HG02885 (cell line): Measurements from ENCODE around the gene SLC18A2.

Experiments used
- ATAC-seq: cut with Tn5 transposase; IDR thresholded peaks from one replicate; pipeline ENCODE4 v1.9.1; 2021; ENCODE audit warnings: mild to moderate bottlenecking; ENCODE audit not compliant: unreplicated experiment, poor library complexity

SLC18A2 gene

GRCh38 chr10:117240621-117241529 lies at the start of gene SLC18A2:
SLC18A2 (plus strand) TSS chr10:117241114; CDS start chr10:117241694, 580 bp downstream.
- ATAC-seq = no peak

- ATAC-seq = no peak
Measured at GRCh38 chr10:117197189-117197588, 43.7 kb upstream of the SLC18A2 start, which contains the start of gene KCNK18. KCNK18 (plus strand) TSS chr10:117197489; CDS start chr10:117197489, 0 bp downstream.

- no peak for ATAC-seq
Measured at GRCh38 chr10:117198088-117198487, 42.8 kb upstream of the SLC18A2 start.

GRCh38 chr10:117201826-117202225 lies 39.1 kb upstream of the SLC18A2 start:
- ATAC-seq = no peak

- no peak for ATAC-seq
Measured at GRCh38 chr10:117204316-117204715, 36.6 kb upstream of the SLC18A2 start.

- ATAC-seq = no peak
Measured at GRCh38 chr10:117212176-117212575, 28.7 kb upstream of the SLC18A2 start.

- ATAC-seq = no peak
Measured at GRCh38 chr10:117214401-117214800, 26.5 kb upstream of the SLC18A2 start.

GRCh38 chr10:117215079-117215478 lies 25.8 kb upstream of the SLC18A2 start:
- no peak for ATAC-seq

GRCh38 chr10:117216028-117216427 lies 24.9 kb upstream of the SLC18A2 start:
- no peak for ATAC-seq

- peak; percentile 92 for ATAC-seq
Measured at GRCh38 chr10:117216611-117217195, 24.2 kb upstream of the SLC18A2 start.

GRCh38 chr10:117217196-117217761 lies 23.6 kb upstream of the SLC18A2 start:
- peak; percentile 41 for ATAC-seq

- no peak for ATAC-seq
Measured at GRCh38 chr10:117218654-117219053, 22.3 kb upstream of the SLC18A2 start.

- no peak for ATAC-seq
Measured at GRCh38 chr10:117221156-117221711, 19.7 kb upstream of the SLC18A2 start.

GRCh38 chr10:117222552-117222951 lies 18.4 kb upstream of the SLC18A2 start:
- ATAC-seq = no peak

GRCh38 chr10:117222976-117223692 lies 17.8 kb upstream of the SLC18A2 start:
- ATAC-seq = no peak

- no peak for ATAC-seq
Measured at GRCh38 chr10:117223693-117224430, 17.1 kb upstream of the SLC18A2 start.

- no peak for ATAC-seq
Measured at GRCh38 chr10:117224881-117225280, 16.0 kb upstream of the SLC18A2 start.

GRCh38 chr10:117226813-117227451 lies 14.0 kb upstream of the SLC18A2 start:
- no peak for ATAC-seq

GRCh38 chr10:117228210-117228609 lies 12.7 kb upstream of the SLC18A2 start:
- no peak for ATAC-seq
